Neutrophil (primary cell): Measurements from ENCODE around the gene CD19.

Experiments
- H3K27ac ChIP-seq: fragments of 200-600 bp; sonication (generic); 2 replicates; pipeline ENCODE4 v1.5.1; 2016; ENCODE audit warnings: mild to moderate bottlenecking, moderate library complexity
- H3K27me3 ChIP-seq: fragments of 200-600 bp; sonication (generic); 2 replicates; pipeline ENCODE4 v1.6.0; 2016; ENCODE audit warnings: mild to moderate bottlenecking
- H3K36me3 ChIP-seq: fragments of 200-600 bp; sonication (generic); 2 replicates; pipeline ENCODE4 v1.5.1; 2017
- H3K4me1 ChIP-seq, 2 experiments: fragments of 200-600 bp in 1 of 2; sonication (generic) in 1 of 2; 1 replicate in 1 of 2; 2 replicates in 1 of 2; pipeline versions ENCODE4 v1.5.1 to v1.6.1; 2013 to 2016; ENCODE audit warnings: low read depth in 1 of 2, low read length in 1 of 2, mild to moderate bottlenecking in 1 of 2, moderate library complexity in 1 of 2; ENCODE audit not compliant: control insufficient read depth in 1 of 2, insufficient read depth in 1 of 2
- H3K4me3 ChIP-seq, 2 experiments: fragments of 200-600 bp in 1 of 2; sonication (generic) in 1 of 2; 1 replicate in 1 of 2; 2 replicates in 1 of 2; pipeline ENCODE4 v1.5.1; 2013 to 2016; ENCODE audit warnings: low read depth in 1 of 2, low read length in 1 of 2, mild to moderate bottlenecking in 1 of 2, moderate library complexity in 1 of 2
- H3K9me3 ChIP-seq: fragments of 200-600 bp; sonication (generic); 2 replicates; pipeline ENCODE4 v1.5.1; 2016
- CTCF ChIP-seq: fragments of 200-600 bp; sonication (generic); IDR thresholded peaks from 2 replicates; pipeline ENCODE4 v1.5.1; 2016; ENCODE audit warnings: antibody characterized with exemption

CD19 gene

GRCh38 chr16:28984619-28985135 is 52.9 kb downstream of the CD19 start, which contains the start of gene LAT:
LAT (plus strand) TSS chr16:28985052; CDS start chr16:28985418, 366 bp downstream.
- no peak for TF ChIP-seq CTCF
- Histone ChIP-seq H3K27me3 (no peaks in the 10 kb centered on the region), H3K36me3 (peaks cover 10% of the 10 kb centered on the region), H3K27ac (no peak within 1 kb of the TSS), H3K4me3 (peak within 1 kb of the TSS; percentile 47 to 62), H3K4me1 (peaks cover 15 to 19% of the 10 kb centered on the region in 2 experiments), H3K9me3 (no peaks in the 10 kb centered on the region)

GRCh38 chr16:28985211-28986041 is 53.7 kb downstream of the CD19 start:
- H3K27me3 ChIP-seq, result no peaks in the 10 kb centered on the region
- peaks cover 15 to 19% of the 10 kb centered on the region in 2 experiments for H3K4me1 ChIP-seq
- peaks cover 10% of the 10 kb centered on the region for H3K36me3 ChIP-seq
- peak overlapping the region; percentile 47 to 62 for H3K4me3 ChIP-seq
- no peaks in the 10 kb centered on the region for H3K9me3 ChIP-seq
- no peak for TF ChIP-seq CTCF
- no peak overlapping the region for H3K27ac ChIP-seq

GRCh38 chr16:28986046-28986445 is 54.3 kb downstream of the CD19 start:
- Histone ChIP-seq H3K36me3 (peaks cover 10% of the 10 kb centered on the region), H3K27me3 (no peaks in the 10 kb centered on the region), H3K9me3 (no peaks in the 10 kb centered on the region), H3K4me3 (no peak overlapping the region), H3K27ac (no peak overlapping the region), H3K4me1 (peaks cover 15 to 19% of the 10 kb centered on the region in 2 experiments)
- no peak for TF ChIP-seq CTCF

GRCh38 chr16:28986492-28986891 is 54.7 kb downstream of the CD19 start:
- Histone ChIP-seq H3K4me1 (peaks cover 15 to 19% of the 10 kb centered on the region in 2 experiments), H3K36me3 (peaks cover 10% of the 10 kb centered on the region)
- no peak for TF ChIP-seq CTCF

GRCh38 chr16:28987170-28987853 is 55.5 kb downstream of the CD19 start:
- H3K27me3 ChIP-seq, result no peaks in the 10 kb centered on the region
- H3K27ac ChIP-seq, result no peak overlapping the region
- TF ChIP-seq CTCF, result no peak
- H3K9me3 ChIP-seq, result no peaks in the 10 kb centered on the region
- H3K4me1 ChIP-seq, result peaks cover 15 to 19% of the 10 kb centered on the region in 2 experiments
- H3K36me3 ChIP-seq, result peaks cover 9% of the 10 kb centered on the region
- no peak overlapping the region for H3K4me3 ChIP-seq

More at GRCh38 chr16:28986492-28986891, 54.7 kb downstream of the CD19 start:
- no peak overlapping the region for H3K27ac ChIP-seq
- no peak overlapping the region for H3K4me3 ChIP-seq
- H3K9me3 ChIP-seq, result no peaks in the 10 kb centered on the region
- no peaks in the 10 kb centered on the region for H3K27me3 ChIP-seq
